C1 segment of cervical spinal cord (tissue), 14 donors: ENCODE measurements around the gene KRT81.
"Not testable (repeated sequence)": the region's sequence is repeated elsewhere in the genome, so short reads cannot be mapped to it uniquely, and the experiment has no call there.

ENCODE experiments used
- DNase-seq, 14 donors: peaks; one replicate each; lab custom pipeline; 2025; lab: John Stamatoyannopoulos, UW

KRT81 gene

GRCh38 chr12:52242442-52243258 is 48.7 kb downstream of the KRT81 start:
- no peak for DNase-seq

- DNase-seq, result no peak
Observed at GRCh38 chr12:52241205-52241842, 50.0 kb downstream of the KRT81 start.

GRCh38 chr12:52240247-52240646 is 51.1 kb downstream of the KRT81 start:
- DNase-seq, result not testable (repeated sequence)

GRCh38 chr12:52239767-52240166 is 51.6 kb downstream of the KRT81 start:
- no peak for DNase-seq

GRCh38 chr12:52238916-52239646 is 52.3 kb downstream of the KRT81 start:
- no peak for DNase-seq

- no peak for DNase-seq
Observed at GRCh38 chr12:52238207-52238840, 53.0 kb downstream of the KRT81 start.

- DNase-seq, result no peak
Observed at GRCh38 chr12:52236386-52237050, 54.8 kb downstream of the KRT81 start.
